Esophagus squamous epithelium (tissue), 5 donors: ENCODE data around the gene EBPL. TPM values are rescaled to one million over a fixed set of nuclear protein-coding genes. Genes with fewer than 3 reads are reported as not detected.
"Not testable (repeated sequence)": the region's sequence is repeated elsewhere in the genome, so short reads cannot be mapped to it uniquely, and the experiment has no call there.

ENCODE experiments used
- DNase-seq: peaks from one replicate; lab custom pipeline; 2025; lab: John Stamatoyannopoulos, UW
- H3K27ac ChIP-seq, 4 donors: fragments of 200-600 bp; sonication (generic); one replicate each; pipeline ENCODE4 v1.5.1; 2016 to 2019; ENCODE audit warnings: mild to moderate bottlenecking in 1 of 4
- H3K27me3 ChIP-seq, 4 donors: fragments of 200-600 bp; sonication (generic); 1 replicate in 3 of 4; 2 replicates in 1 of 4; pipeline versions ENCODE4 v1.5.1 to v1.6.0; 2017 to 2021; ENCODE audit warnings: antibody characterized with exemption in 1 of 4
- H3K36me3 ChIP-seq, 3 donors: fragments of 200-600 bp; sonication (generic); one replicate each; pipeline ENCODE4 v1.5.1; 2016 to 2019
- H3K4me1 ChIP-seq, 3 donors: fragments of 200-600 bp; sonication (generic); one replicate each; pipeline ENCODE4 v1.5.1; 2017 to 2019
- H3K4me3 ChIP-seq, 4 donors: fragments of 200-600 bp; sonication (generic); 1 replicate in 3 of 4; 2 replicates in 1 of 4; pipeline ENCODE4 v1.5.1; 2016 to 2019; ENCODE audit warnings: mild to moderate bottlenecking in 2 of 4, moderate library complexity in 1 of 4
- H3K9me3 ChIP-seq, 3 donors: fragments of 200-600 bp; sonication (generic); one replicate each; pipeline ENCODE4 v1.5.1; 2016 to 2019
- CTCF ChIP-seq, 6 experiments: fragments of 450-650 bp in 4 of 6; fragments of 200-600 bp in 2 of 6; sonication (generic) in 2 of 6; IDR thresholded peaks; one replicate each; pipeline ENCODE4 v1.5.1; 2016 to 2019; ENCODE audit warnings: antibody characterized with exemption in 6 of 6, mild to moderate bottlenecking in 4 of 6, moderate library complexity in 4 of 6
- POLR2A ChIP-seq, 4 donors: fragments of 450-650 bp; IDR thresholded peaks; one replicate each; pipeline ENCODE4 v1.6.1; 2017; ENCODE audit warnings: antibody characterized with exemption in 4 of 4, mild to moderate bottlenecking in 4 of 4, moderate library complexity in 3 of 4
- WGBS, 2 donors: methylation state at CpG; one replicate each; pipeline ENCODE4 v1.1.5; 2018; 5-methylcytosine and 5-hydroxymethylcytosine counted together
- intact Hi-C: fragments of 100-400 bp; cut with DNase I; formaldehyde crosslinking; loops from one replicate; pipeline ENCODE4 v1.15.0; 2022
- total RNA-seq, 4 donors: library from RNA; depleted of rRNA; stranded (reverse); fragments of >200 nt; gene quantifications; one replicate each; pipeline ENCODE4 v1.1.0, GENCODE V29; 2016
- donor health status: DM: yes; HTN: yes; CAD: no.

The EBPL gene
- total RNA-seq, 4 donors from 2014 or later = 117 to 146 (median 127) TPM

- Histone ChIP-seq H3K4me3 (no peak overlapping the region), H3K9me3 (no peaks in the 10 kb centered on the region), H3K27ac (no peak overlapping the region), H3K4me1 (peaks cover 0 to 19% (median 4%) of the 10 kb centered on the region in 3 donors), H3K36me3 (peaks cover 0 to 47% (median 0%) of the 10 kb centered on the region in 3 donors), H3K27me3 (no peaks in the 10 kb centered on the region)
- DNase-seq = no peak
- no peak for TF ChIP-seq POLR2A (IDR thresholded peaks at IDR 0.05)
- no peak for TF ChIP-seq CTCF (IDR thresholded peaks at IDR 0.05)
- intact Hi-C loops = no loop called here
These were observed 40.5 kb upstream of the EBPL start for GRCh38 chr13:49731766-49732165.

DNA sequence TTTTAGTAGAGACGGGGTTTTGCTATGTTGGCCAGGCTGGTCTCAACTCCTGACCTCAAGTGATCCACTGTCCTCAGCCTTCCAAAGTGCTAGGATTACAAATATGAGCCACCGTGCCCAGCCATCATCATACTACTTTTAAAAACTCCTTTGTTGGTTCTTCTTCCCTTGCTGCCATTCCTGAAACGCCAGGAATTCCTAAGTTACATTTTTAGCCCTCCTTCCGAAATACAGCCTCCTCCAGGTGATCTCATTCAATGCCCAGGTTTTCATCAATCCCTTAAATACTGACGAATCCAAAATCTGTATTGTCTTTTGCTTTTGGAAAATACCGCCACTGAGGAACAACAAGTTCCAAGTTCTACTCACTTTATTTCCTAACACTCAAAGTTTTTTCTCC lies 25.3 kb upstream of the EBPL start:
- Histone ChIP-seq H3K36me3 (peaks cover under 1 to 86% (median 8%) of the 10 kb centered on the region in 3 donors), H3K9me3 (peaks cover 0 to 21% (median 4%) of the 10 kb centered on the region in 3 donors), H3K4me3 (no peak overlapping the region), H3K27me3 (no peaks in the 10 kb centered on the region), H3K4me1 (no peaks in the 10 kb centered on the region), H3K27ac (no peak overlapping the region)
- WGBS, 2 donors = 93 to 94% methylated on average over 6 of the region's 6 CpGs
- no peak for DNase-seq
- TF ChIP-seq POLR2A (IDR thresholded peaks at IDR 0.05) (no peak), CTCF (IDR thresholded peaks at IDR 0.05) (no peak)
- intact Hi-C loops = no loop called here

DNA sequence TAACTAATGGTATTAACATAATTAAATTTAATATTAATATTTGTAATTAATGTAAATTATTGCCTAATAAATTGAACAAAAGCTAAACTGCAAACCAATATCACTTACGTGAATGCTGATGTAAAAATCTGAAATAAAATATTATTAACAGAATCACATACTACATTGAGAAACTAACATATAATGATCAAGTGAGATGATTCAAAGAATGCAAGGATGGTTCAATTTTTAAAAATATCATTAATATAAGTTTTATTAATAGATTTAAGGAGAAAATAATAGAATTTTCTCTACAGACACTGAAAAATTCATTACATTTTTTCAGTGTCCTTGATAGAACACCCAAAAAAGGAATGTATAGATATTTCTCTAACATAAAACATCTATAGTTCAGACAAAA lies 23.5 kb upstream of the EBPL start:
- no peak for DNase-seq
- H3K4me3 ChIP-seq = no peak overlapping the region
- WGBS, 2 donors = 88 to 94% methylated on average over 1 of the region's 1 CpG
- intact Hi-C loops = no loop called here
- H3K36me3 ChIP-seq = peaks cover 0 to 84% (median 0%) of the 10 kb centered on the region in 3 donors
- TF ChIP-seq CTCF (IDR thresholded peaks at IDR 0.05) (no peak), POLR2A (IDR thresholded peaks at IDR 0.05) (no peak)
- H3K27me3 ChIP-seq = no peaks in the 10 kb centered on the region
- H3K27ac ChIP-seq = no peak overlapping the region
- H3K9me3 ChIP-seq = peaks cover 0 to 21% (median 4%) of the 10 kb centered on the region in 3 donors
- no peaks in the 10 kb centered on the region for H3K4me1 ChIP-seq

- TF ChIP-seq CTCF (IDR thresholded peaks at IDR 0.05) = no peak
- no peak for TF ChIP-seq POLR2A (IDR thresholded peaks at IDR 0.05)
- H3K27me3 ChIP-seq = no peaks in the 10 kb centered on the region
- intact Hi-C loops = no loop called here
- no peak for DNase-seq
- peaks cover 0 to 17% (median 4%) of the 10 kb centered on the region in 3 donors for H3K9me3 ChIP-seq
- peaks cover 0 to 83% (median 0%) of the 10 kb centered on the region in 3 donors for H3K36me3 ChIP-seq
- H3K27ac ChIP-seq = no peak overlapping the region
- H3K4me3 ChIP-seq = no peak overlapping the region
- 63 to 68% methylated on average over 2 of the region's 2 CpGs for WGBS, 2 donors
- H3K4me1 ChIP-seq = no peaks in the 10 kb centered on the region
These were observed 20.1 kb upstream of the EBPL start for GRCh38 chr13:49711218-49711863.

- H3K27ac ChIP-seq, DNase-seq, H3K9me3 ChIP-seq, H3K27me3 ChIP-seq, H3K4me3 ChIP-seq, intact Hi-C loops, H3K4me1 ChIP-seq: not testable (repeated sequence)
- peaks cover 0 to 90% (median 14%) of the 10 kb centered on the region in 3 donors for H3K36me3 ChIP-seq
- WGBS, 2 donors = 96 to 97% methylated on average over 6 to 7 of the region's 7 CpGs
These were observed 13.0 kb upstream of the EBPL start for GRCh38 chr13:49704264-49704663.
